Measurements from ENCODE around the gene SLC6A18. TPM values are rescaled to one million over a fixed set of nuclear protein-coding genes. Genes with fewer than 3 reads are reported as not detected.

The SLC6A18 gene
- total and polyA plus RNA-seq, 2 of the 4 experiments (the other 2 are of a cell fraction), result not detected

DNA sequence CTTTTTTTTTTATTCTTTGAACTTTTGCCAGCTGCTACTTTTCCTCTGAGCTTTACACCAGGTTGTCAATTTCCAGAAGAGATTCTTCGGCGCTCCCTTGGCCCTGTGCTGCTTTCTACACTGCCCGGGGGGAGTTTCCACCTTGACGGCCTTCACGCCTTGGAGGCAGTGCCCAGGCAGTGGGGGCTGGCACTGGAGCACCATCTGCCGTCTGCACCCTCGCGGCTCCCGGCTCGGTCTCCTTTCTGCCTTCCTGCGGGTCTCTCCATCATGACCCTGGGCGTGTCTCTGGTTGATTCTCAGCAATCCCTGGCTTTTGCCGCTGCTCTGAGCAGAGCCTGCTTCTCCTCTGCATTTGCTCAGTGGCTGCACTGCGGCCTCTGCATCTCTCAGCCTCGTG lies 2.9 kb downstream of the SLC6A18 start:
- Histone ChIP-seq H4K8ac (ENCODE audit: low read depth in 2 of 2, low read length in 2 of 2) (no peak overlapping the region), H2AK5ac (ENCODE audit: low read depth, low read length) (no peak overlapping the region), H3K23ac (ENCODE audit: low read depth, low read length) (no peak overlapping the region), H3K36me3 (ENCODE audit: control insufficient read depth, insufficient read depth, low read length) (no peaks in the 10 kb centered on the region), H3K4me1 (ENCODE audit: control insufficient read depth, insufficient read depth, low read length) (no peaks in the 10 kb centered on the region; the same call in 1 of the 2 replicates), H3K18ac (ENCODE audit: low read depth, low read length) (no peak overlapping the region), H2AK9ac (replicated peaks; ENCODE audit: low read depth, low read length, poor library complexity) (no peak overlapping the region), H3K9ac (ENCODE audit: low read depth, low read length) (no peak overlapping the region), H3K27me3 (ENCODE audit: control insufficient read depth, insufficient read depth, low read length) (peaks cover 2% of the 10 kb centered on the region; the same call in 1 of the 2 replicates), H3K79me1 (ENCODE audit: low read depth in 1 of 2, low read length in 2 of 2) (no peaks in the 10 kb centered on the region), H3K9me3 (ENCODE audit: control insufficient read depth, insufficient read depth, low read length) (no peaks in the 10 kb centered on the region), H2AFZ (replicated peaks; ENCODE audit: low read length, poor library complexity) (no peak overlapping the region), H4K20me1 (ENCODE audit: insufficient read depth, low read length) (no peaks in the 10 kb centered on the region), H2BK15ac (ENCODE audit: low read depth, low read length) (no peak overlapping the region), H4K5ac (ENCODE audit: low read depth, low read length) (no peak overlapping the region), H3K56ac (ENCODE audit: extremely low read depth, insufficient read depth, low read length) (no peak overlapping the region), H2BK120ac (ENCODE audit: low read depth, low read length) (no peak overlapping the region), H3K27ac (ENCODE audit: insufficient read depth, low read length) (no peak overlapping the region), H2BK5ac (ENCODE audit: low read depth, low read length, poor library complexity, severe bottlenecking) (no peak overlapping the region), H3K14ac (replicated peaks; ENCODE audit: low read depth, low read length) (no peak overlapping the region), H3K4ac (ENCODE audit: low read depth, low read length) (no peak overlapping the region), H3K4me3 (ENCODE audit: insufficient read depth, low read depth, low read length) (no peak overlapping the region), H3K9me1 (ENCODE audit: insufficient read depth, low read length) (no peaks in the 10 kb centered on the region), H3K4me2 (ENCODE audit: low read depth, low read length) (no peak overlapping the region), H2BK20ac (ENCODE audit: low read depth, low read length) (no peak overlapping the region), H4K91ac (ENCODE audit: insufficient read depth, low read depth, low read length) (no peak overlapping the region)
- intact Hi-C loops (cut with micrococcal nuclease), result no loop called here
- ChIA-PET CTCF (no interaction called here), POLR2A (ENCODE audit: unreplicated experiment) (no interaction called here)
- ATAC-seq (ENCODE audit: low read depth) (no peak), DNase-seq (no peak)
- TF ChIP-seq FOS (IDR thresholded peaks at IDR 0.05; ENCODE audit: low read depth, low read length), result no peak
- no peak for TF ChIP-seq NFE2L2 (IDR thresholded peaks at IDR 0.05; ENCODE audit: low read depth, low read length)
- TF ChIP-seq RCOR1 (IDR thresholded peaks at IDR 0.05; ENCODE audit: insufficient replicate concordance, low read length), result no peak
- TF ChIP-seq MXI1 (IDR thresholded peaks at IDR 0.05; ENCODE audit: borderline replicate concordance, low read depth, low read length), result no peak
- TF ChIP-seq CEBPB (IDR thresholded peaks at IDR 0.05; ENCODE audit: low read depth, low read length), result no peak
- no peak for TF ChIP-seq MAZ (IDR thresholded peaks at IDR 0.05; ENCODE audit: borderline replicate concordance, low read depth, low read length)
- TF ChIP-seq USF2 (IDR thresholded peaks at IDR 0.05; ENCODE audit: low read depth, low read length), result no peak
- no peak for TF ChIP-seq CHD1 (IDR thresholded peaks at IDR 0.05; ENCODE audit: low read depth, low read length)
- no peak for TF ChIP-seq SMC3 (IDR thresholded peaks at IDR 0.05; ENCODE audit: low read depth, low read length)
- no peak for TF ChIP-seq RFX5 (IDR thresholded peaks at IDR 0.05; ENCODE audit: low read depth, low read length)
- TF ChIP-seq POLR2A (IDR thresholded peaks at IDR 0.05; ENCODE audit: low read depth, low read length), result no peak
- TF ChIP-seq MAFK (IDR thresholded peaks at IDR 0.05; ENCODE audit: low read depth, low read length), result no peak
- TF ChIP-seq, protein P1, sequence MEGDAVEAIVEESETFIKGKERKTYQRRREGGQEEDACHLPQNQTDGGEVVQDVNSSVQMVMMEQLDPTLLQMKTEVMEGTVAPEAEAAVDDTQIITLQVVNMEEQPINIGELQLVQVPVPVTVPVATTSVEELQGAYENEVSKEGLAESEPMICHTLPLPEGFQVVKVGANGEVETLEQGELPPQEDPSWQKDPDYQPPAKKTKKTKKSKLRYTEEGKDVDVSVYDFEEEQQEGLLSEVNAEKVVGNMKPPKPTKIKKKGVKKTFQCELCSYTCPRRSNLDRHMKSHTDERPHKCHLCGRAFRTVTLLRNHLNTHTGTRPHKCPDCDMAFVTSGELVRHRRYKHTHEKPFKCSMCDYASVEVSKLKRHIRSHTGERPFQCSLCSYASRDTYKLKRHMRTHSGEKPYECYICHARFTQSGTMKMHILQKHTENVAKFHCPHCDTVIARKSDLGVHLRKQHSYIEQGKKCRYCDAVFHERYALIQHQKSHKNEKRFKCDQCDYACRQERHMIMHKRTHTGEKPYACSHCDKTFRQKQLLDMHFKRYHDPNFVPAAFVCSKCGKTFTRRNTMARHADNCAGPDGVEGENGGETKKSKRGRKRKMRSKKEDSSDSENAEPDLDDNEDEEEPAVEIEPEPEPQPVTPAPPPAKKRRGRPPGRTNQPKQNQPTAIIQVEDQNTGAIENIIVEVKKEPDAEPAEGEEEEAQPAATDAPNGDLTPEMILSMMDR (conservative IDR thresholded peaks at IDR 0.05; ENCODE audit: low read depth, low read length), result no peak
- TF ChIP-seq RAD21 (IDR thresholded peaks at IDR 0.05; ENCODE audit: low read length), result no peak
- in situ Hi-C loops (cut with MboI; ENCODE audit: low sequenced_read_pairs), result no loop called here
- 42% methylated on average over 9 of the region's 15 CpGs; no CpG with 5 or more reads in 1 of the 2 experiments for WGBS, 2 experiments (ENCODE audit: extremely low coverage in 2 of 2, insufficient read length in 1 of 2)
- dilution Hi-C loops (cut with HindIII; ENCODE audit: low sequenced_read_pairs, unreplicated experiment), result no loop called here
- no TSS peak for BruUV-seq (replicated peaks)
